HepG2 (cell line): ENCODE results near the gene MAPK11. TPM values are rescaled to one million over a fixed set of nuclear protein-coding genes. Genes with fewer than 3 reads are reported as not detected.

Experiments
- AFF4 ChIP-seq: sonication (generic); formaldehyde crosslinking; IDR thresholded peaks from 2 replicates; pipeline ENCODE4 v1.4.0; 2020; ENCODE audit warnings: missing genetic modification reagents
- CHD2 ChIP-seq: IDR thresholded peaks from 2 replicates; pipeline ENCODE4 v1.6.1; 2011; ENCODE audit warnings: low read depth, low read length, improper control_type of control experiment
- ELK4 ChIP-seq: sonication (generic); formaldehyde crosslinking; IDR thresholded peaks from 2 replicates; pipeline ENCODE4 v1.9.0; 2021; ENCODE audit warnings: missing genetic modification reagents, borderline replicate concordance
- EZH2 ChIP-seq: conservative IDR thresholded peaks from 2 replicates; pipeline ENCODE4 v1.6.1; 2012; ENCODE audit warnings: mild to moderate bottlenecking, low read depth, low read length, moderate library complexity
- GATAD1 ChIP-seq: IDR thresholded peaks from 2 replicates; pipeline ENCODE4 v1.6.1; 2016; ENCODE audit warnings: missing genetic modification reagents, missing compliant biosample characterization
- HOXA7 ChIP-seq: sonication (generic); formaldehyde crosslinking; IDR thresholded peaks from 2 replicates; pipeline ENCODE4 v1.8.1; 2022; ENCODE audit warnings: mild to moderate bottlenecking, missing genetic modification reagents, moderate library complexity
- MIER2 ChIP-seq: IDR thresholded peaks from 2 replicates; pipeline ENCODE4 v1.6.1; 2016; ENCODE audit warnings: missing biosample characterization, missing genetic modification reagents
- PRMT3 ChIP-seq: sonication (generic); formaldehyde crosslinking; IDR thresholded peaks from 2 replicates; pipeline ENCODE4 v1.8.1; 2022; ENCODE audit warnings: low read depth, mild to moderate bottlenecking, moderate library complexity, missing genetic modification reagents, borderline replicate concordance
- RXRA ChIP-seq: sonication (generic); formaldehyde crosslinking; IDR thresholded peaks from 2 replicates; pipeline ENCODE4 v1.5.1; 2020; ENCODE audit warnings: missing genetic modification reagents
- SIX4 ChIP-seq: sonication (generic); formaldehyde crosslinking; IDR thresholded peaks from 2 replicates; pipeline ENCODE4 v1.4.0; 2020; ENCODE audit warnings: missing genetic modification reagents
- SP5 ChIP-seq: IDR thresholded peaks from 2 replicates; pipeline ENCODE4 v1.6.1; 2016; ENCODE audit warnings: low read depth, borderline replicate concordance
- THYN1 ChIP-seq: sonication (generic); formaldehyde crosslinking; IDR thresholded peaks from 2 replicates; pipeline ENCODE4 v1.8.1; 2023; ENCODE audit warnings: low read depth, mild to moderate bottlenecking, moderate library complexity, missing genetic modification reagents, borderline replicate concordance
- ZBTB1 ChIP-seq: sonication (generic); formaldehyde crosslinking; IDR thresholded peaks from 2 replicates; pipeline ENCODE4 v1.4.0; 2020; ENCODE audit warnings: missing genetic modification reagents, borderline replicate concordance
- ZBTB38 ChIP-seq: sonication (generic); formaldehyde crosslinking; IDR thresholded peaks from 2 replicates; pipeline ENCODE4 v1.5.1; 2020; ENCODE audit warnings: mild to moderate bottlenecking, missing genetic modification reagents
- ZFP62 ChIP-seq: sonication (generic); formaldehyde crosslinking; IDR thresholded peaks from 2 replicates; pipeline ENCODE4 v1.4.0; 2020; ENCODE audit warnings: missing genetic modification reagents
- ZFYVE20 ChIP-seq: sonication (generic); formaldehyde crosslinking; IDR thresholded peaks from 2 replicates; pipeline ENCODE4 v1.8.0; 2023; ENCODE audit warnings: low read depth, mild to moderate bottlenecking, moderate library complexity, missing genetic modification reagents, borderline replicate concordance
- ZMAT3 ChIP-seq: sonication (generic); formaldehyde crosslinking; conservative IDR thresholded peaks from 2 replicates; pipeline ENCODE4 v1.7.0; 2021; ENCODE audit warnings: missing genetic modification reagents
- ZNF24 ChIP-seq: fragments of 450-650 bp; IDR thresholded peaks from 2 replicates; pipeline ENCODE4 v1.6.1; 2017; ENCODE audit warnings: antibody characterized with exemption, mild to moderate bottlenecking
- ZNF296 ChIP-seq: sonication (generic); formaldehyde crosslinking; conservative IDR thresholded peaks from 2 replicates; pipeline ENCODE4 v1.5.0; 2020; ENCODE audit warnings: mild to moderate bottlenecking, missing genetic modification reagents
- ZNF660 ChIP-seq: sonication (generic); formaldehyde crosslinking; IDR thresholded peaks from 2 replicates; pipeline ENCODE4 v1.5.1; 2020; ENCODE audit warnings: mild to moderate bottlenecking, low read depth, missing genetic modification reagents, borderline replicate concordance
- ZNF879 ChIP-seq: sonication (generic); formaldehyde crosslinking; IDR thresholded peaks from 2 replicates; pipeline ENCODE4 v1.8.1; 2023; ENCODE audit warnings: missing genetic modification reagents
- polyA plus RNA-seq, 8 experiments: library from polyadenylated mRNA; depleted of rRNA in 3 of 8; stranded (reverse) in 7 of 8; unstranded in 1 of 8; fragments of >200 nt; fragmentation: Illumina TruSeq in 4 of 8; extraction: Trizol in 4 of 8; gene quantifications; 2 replicates each; pipeline versions ENCODE4 v1.2.1 to v1.2.3, GENCODE V29; 2011 to 2016; ENCODE audit warnings: low read depth in 4 of 8, missing spikeins in 1 of 8, mixed read lengths in 1 of 8; ENCODE audit not compliant: insufficient read depth in 1 of 8
- total RNA-seq, 5 experiments: library from RNA; depleted of rRNA; stranded (reverse); fragments of >200 nt; fragmentation: Illumina TruSeq; extraction: Trizol; gene quantifications; 2 replicates each; pipeline ENCODE4 v1.2.3, GENCODE V29; 2016; ENCODE audit warnings: low read depth in 1 of 5
- TF ChIP-seq, protein P1 (sequence below): sonication (generic); formaldehyde crosslinking; IDR thresholded peaks from 2 replicates; pipeline ENCODE4 v1.9.0; 2022; ENCODE audit warnings: low read depth, missing genetic modification reagents

Gene MAPK11
- total and polyA plus RNA-seq, 2 of the 13 experiments (the other 11 are each of a cell fraction or from before 2014, with no cell fraction given): 0.15 to 0.17 TPM

DNA sequence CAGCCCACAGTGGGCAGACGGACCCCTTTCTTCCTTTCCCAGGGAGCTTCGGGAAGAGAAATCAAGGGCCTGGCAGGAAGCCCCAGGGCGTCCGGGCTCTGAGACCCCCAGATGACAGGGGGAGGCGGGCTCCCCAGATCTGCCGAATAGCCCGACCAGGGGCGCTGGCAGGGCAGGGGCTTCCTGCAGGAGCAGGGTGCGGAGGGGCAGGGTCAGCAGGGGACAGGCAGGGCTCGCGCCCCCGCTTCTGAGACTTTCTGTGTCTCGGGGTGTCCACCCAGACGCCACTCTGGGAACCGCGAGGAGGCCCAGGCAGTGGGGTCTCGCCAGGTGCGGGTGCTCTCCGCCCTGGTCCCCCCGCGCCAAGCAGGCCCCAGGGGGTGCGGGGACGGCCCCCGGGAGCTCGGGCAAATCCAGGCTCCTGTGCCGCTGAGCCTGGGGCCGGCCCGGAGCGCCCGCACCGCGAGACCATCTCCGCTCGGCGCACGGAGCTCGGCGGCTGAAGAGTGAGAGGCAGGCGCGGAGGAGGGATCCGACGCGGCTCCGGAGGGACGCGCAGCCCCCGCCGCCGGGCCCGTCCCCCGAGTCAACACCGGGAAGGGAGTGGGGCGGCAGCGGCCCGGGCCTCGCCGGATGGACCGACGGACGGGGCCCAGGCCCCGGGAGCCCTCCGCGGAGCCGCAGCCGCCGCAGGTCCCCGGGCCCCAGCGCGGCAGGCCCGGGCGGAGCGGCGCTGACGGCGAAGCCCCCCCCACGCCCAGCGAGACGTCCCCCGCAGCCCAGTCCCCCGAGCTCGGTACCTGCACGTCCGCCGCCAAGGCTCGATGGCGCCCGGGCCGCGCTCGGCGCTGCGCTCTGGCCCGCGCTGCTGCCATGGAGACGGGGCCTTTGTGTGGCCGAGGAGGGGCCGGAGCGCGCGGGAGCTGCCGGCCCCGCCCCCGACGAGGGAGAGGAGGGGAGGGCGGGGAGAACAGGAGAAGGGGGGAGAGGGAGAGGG is 36.9 kb upstream of the MAPK11 start, which contains the start of gene PLXNB2 (continued):
- TF ChIP-seq ZBTB38: no peak
- TF ChIP-seq ZNF660 (CRISPR knock-in tag): no peak
- TF ChIP-seq ELK4: no peak
- TF ChIP-seq THYN1: no peak
- no peak for TF ChIP-seq HOXA7
- TF ChIP-seq MIER2: no peak
- 0 out of 2 replicates have a peak, but pooled peaks have one; percentile 20 for TF ChIP-seq ZNF296 (CRISPR knock-in tag)
- no peak for TF ChIP-seq CHD2
- no peak for TF ChIP-seq EZH2
- TF ChIP-seq SIX4 (CRISPR knock-in tag): no peak
- TF ChIP-seq SP5: no peak; the same call in 1 of the 2 replicates
- no peak for TF ChIP-seq PRMT3 (CRISPR knock-in tag)
- TF ChIP-seq GATAD1 (CRISPR knock-in tag): no peak
- TF ChIP-seq ZFYVE20 (CRISPR knock-in tag): no peak
- no peak for TF ChIP-seq RXRA
- TF ChIP-seq ZNF879 (CRISPR knock-in tag): no peak
- no peak for TF ChIP-seq ZNF24
- no peak for TF ChIP-seq ZBTB1 (CRISPR knock-in tag)
- no peak for TF ChIP-seq ZMAT3 (CRISPR knock-in tag)
- TF ChIP-seq ZFP62: no peak
- no peak for TF ChIP-seq AFF4 (CRISPR knock-in tag)
- TF ChIP-seq, protein P1, sequence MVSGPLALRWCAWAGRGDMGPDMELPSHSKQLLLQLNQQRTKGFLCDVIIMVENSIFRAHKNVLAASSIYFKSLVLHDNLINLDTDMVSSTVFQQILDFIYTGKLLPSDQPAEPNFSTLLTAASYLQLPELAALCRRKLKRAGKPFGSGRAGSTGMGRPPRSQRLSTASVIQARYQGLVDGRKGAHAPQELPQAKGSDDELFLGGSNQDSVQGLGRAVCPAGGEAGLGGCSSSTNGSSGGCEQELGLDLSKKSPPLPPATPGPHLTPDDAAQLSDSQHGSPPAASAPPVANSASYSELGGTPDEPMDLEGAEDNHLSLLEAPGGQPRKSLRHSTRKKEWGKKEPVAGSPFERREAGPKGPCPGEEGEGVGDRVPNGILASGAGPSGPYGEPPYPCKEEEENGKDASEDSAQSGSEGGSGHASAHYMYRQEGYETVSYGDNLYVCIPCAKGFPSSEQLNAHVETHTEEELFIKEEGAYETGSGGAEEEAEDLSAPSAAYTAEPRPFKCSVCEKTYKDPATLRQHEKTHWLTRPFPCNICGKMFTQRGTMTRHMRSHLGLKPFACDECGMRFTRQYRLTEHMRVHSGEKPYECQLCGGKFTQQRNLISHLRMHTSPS (CRISPR knock-in tag): no peak
